H1 (cell line): Measurements from ENCODE around the gene CDKN2B-AS1. TPM values are rescaled to one million over a fixed set of nuclear protein-coding genes. Genes with fewer than 3 reads are reported as not detected.

Source experiments
- CTCF ChIA-PET: fragments of 300-600 bp; sonication (Branson Sonifier 250); formaldehyde crosslinking; loops from one replicate; lab custom pipeline; 2021; ENCODE audit not compliant: partially characterized antibody; lab: Charles Lee
- POLR2A ChIA-PET: fragments of 300-600 bp; sonication (Branson Sonifier 250); formaldehyde crosslinking; loops from one replicate; lab custom pipeline; 2021; ENCODE audit warnings: inconsistent platforms; ENCODE audit not compliant: partially characterized antibody; lab: Charles Lee
- DNase-seq, 2 experiments: peaks; one replicate each; pipeline versions ENCODE4 v3.0.0 to v3.0.0-alpha.2; 2010 to 2022; ENCODE audit warnings: low spot score in 2 of 2, low read depth in 1 of 2, mixed read lengths in 1 of 2
- FAIRE-seq: peaks from 2 replicates; lab custom pipeline; 2011; peaks lifted over from hg19 to GRCh38; lab: Jason Lieb, UNC
- H2AFZ ChIP-seq: 2 replicates; pipeline ENCODE4 v1.8.1; 2012; ENCODE audit warnings: low read length, inconsistent platforms
- H2AK5ac ChIP-seq: 2 replicates; pipeline ENCODE4 v1.6.1; 2013; ENCODE audit warnings: low read depth, low read length
- H2BK120ac ChIP-seq: replicated peaks from 2 replicates; pipeline ENCODE3; 2013; ENCODE audit warnings: low read depth, low read length, inconsistent platforms
- H2BK12ac ChIP-seq: 2 replicates; pipeline ENCODE4 v1.6.1; 2013; ENCODE audit warnings: low read depth, low read length
- H2BK15ac ChIP-seq: 2 replicates; pipeline ENCODE4 v1.6.1; 2013; ENCODE audit warnings: low read length
- H2BK20ac ChIP-seq: 2 replicates; pipeline ENCODE4 v1.6.1; 2013; ENCODE audit warnings: low read length
- H2BK5ac ChIP-seq: 2 replicates; pipeline ENCODE4 v1.6.1; 2013; ENCODE audit warnings: low read depth, low read length
- H3K14ac ChIP-seq: 2 replicates; pipeline ENCODE4 v1.6.1; 2013; ENCODE audit warnings: inconsistent platforms; ENCODE audit not compliant: insufficient read length
- H3K18ac ChIP-seq: 2 replicates; pipeline ENCODE4 v1.6.1; 2013; ENCODE audit warnings: low read length; ENCODE audit errors: extremely low read depth
- H3K23ac ChIP-seq: 2 replicates; pipeline ENCODE4 v1.6.1; 2013; ENCODE audit warnings: inconsistent platforms; ENCODE audit not compliant: insufficient read length
- H3K23me2 ChIP-seq: 2 replicates; pipeline ENCODE4 v1.6.1; 2013; ENCODE audit warnings: low read depth, low read length
- H3K27ac ChIP-seq: 2 replicates; pipeline ENCODE4 v1.6.1; 2011; ENCODE audit warnings: low read depth, low read length, inconsistent platforms
- H3K27me3 ChIP-seq, 4 experiments: replicated peaks in 1 of 4; 1 replicate in 1 of 4; 2 replicates in 3 of 4; pipeline versions ENCODE4 v1.6.1 to v1.8.1; 2011 to 2013; ENCODE audit warnings: low read length in 3 of 4, mild to moderate bottlenecking in 3 of 4, inconsistent platforms in 2 of 4, mixed read lengths in 2 of 4, moderate library complexity in 1 of 4; ENCODE audit not compliant: control insufficient read depth in 3 of 4, insufficient read depth in 3 of 4; ENCODE audit errors: extremely low read depth in 1 of 4
- H3K36me3 ChIP-seq, 4 experiments: 2 replicates each; pipeline versions ENCODE4 v1.6.1 to v1.8.1; 2011 to 2013; ENCODE audit warnings: mild to moderate bottlenecking in 4 of 4, low read length in 3 of 4, moderate library complexity in 2 of 4, control low read depth in 1 of 4, inconsistent platforms in 1 of 4; ENCODE audit not compliant: insufficient read depth in 4 of 4, control insufficient read depth in 2 of 4
- H3K4ac ChIP-seq: replicated peaks from 2 replicates; pipeline ENCODE3; 2013; ENCODE audit warnings: low read length, low read depth, mixed read lengths, inconsistent platforms; ENCODE audit not compliant: insufficient read length
- H3K4me1 ChIP-seq, 4 experiments: replicated peaks in 1 of 4; 1 replicate in 1 of 4; 2 replicates in 3 of 4; pipeline versions ENCODE4 v1.6.1 to v1.8.1; 2011 to 2013; ENCODE audit warnings: low read length in 3 of 4, inconsistent platforms in 2 of 4, mixed read lengths in 1 of 4; ENCODE audit not compliant: insufficient read depth in 4 of 4, control insufficient read depth in 3 of 4
- H3K4me2 ChIP-seq, 2 experiments: 2 replicates each; pipeline versions ENCODE4 v1.6.1 to v1.8.1; 2011 to 2013; ENCODE audit warnings: low read depth in 2 of 2, low read length in 2 of 2, control low read depth in 1 of 2, inconsistent platforms in 1 of 2, mild to moderate bottlenecking in 1 of 2; ENCODE audit not compliant: insufficient read depth in 1 of 2
- H3K4me3 ChIP-seq, 4 experiments: fragments of 200-600, 300-600 bp in 1 of 4; sonication (generic), shearing (Covaris generic), sonication (Bioruptor Twin) in 1 of 4; 2 replicates each; pipeline versions ENCODE4 v1.5.1 to v1.8.1; 2011 to 2016; ENCODE audit warnings: low read length in 4 of 4, low read depth in 3 of 4, control low read depth in 2 of 4, inconsistent platforms in 2 of 4, mild to moderate bottlenecking in 2 of 4, mixed read lengths in 1 of 4, moderate library complexity in 1 of 4; ENCODE audit not compliant: insufficient read depth in 2 of 4; ENCODE audit errors: extremely low read depth in 1 of 4
- H3K56ac ChIP-seq: replicated peaks from 2 replicates; pipeline ENCODE3; 2013; ENCODE audit warnings: low read depth, mild to moderate bottlenecking, mixed read lengths, low read length, inconsistent platforms; ENCODE audit not compliant: insufficient read length
- H3K79me1 ChIP-seq: 2 replicates; pipeline ENCODE4 v1.6.1; 2013; ENCODE audit warnings: low read depth, low read length, control low read depth
- H3K79me2 ChIP-seq, 2 experiments: 2 replicates each; pipeline versions ENCODE4 v1.6.1 to v1.8.1; 2012 to 2013; ENCODE audit warnings: low read length in 2 of 2, mild to moderate bottlenecking in 2 of 2, inconsistent platforms in 1 of 2; ENCODE audit not compliant: insufficient read depth in 2 of 2, control insufficient read depth in 1 of 2
- H3K9ac ChIP-seq, 4 experiments: replicated peaks in 1 of 4; 1 replicate in 1 of 4; 2 replicates in 3 of 4; pipeline versions ENCODE4 v1.6.1 to v1.8.1; 2011 to 2013; ENCODE audit warnings: low read depth in 3 of 4, low read length in 3 of 4, control low read depth in 2 of 4, mild to moderate bottlenecking in 2 of 4, moderate library complexity in 2 of 4, inconsistent platforms in 1 of 4; ENCODE audit errors: extremely low read depth in 1 of 4
- H3K9me3 ChIP-seq, 2 experiments: 2 replicates each; pipeline versions ENCODE4 v1.6.1 to v1.8.1; 2012 to 2013; ENCODE audit warnings: mild to moderate bottlenecking in 2 of 2, moderate library complexity in 2 of 2, control low read depth in 1 of 2, inconsistent platforms in 1 of 2, low read depth in 1 of 2, low read length in 1 of 2, mixed read lengths in 1 of 2; ENCODE audit not compliant: insufficient read depth in 2 of 2
- H4K20me1 ChIP-seq, 2 experiments: replicated peaks in 1 of 2; 2 replicates each; pipeline versions ENCODE3 to v1.8.1; 2011 to 2013; ENCODE audit warnings: inconsistent platforms in 2 of 2, low read length in 2 of 2, mild to moderate bottlenecking in 1 of 2; ENCODE audit not compliant: insufficient read depth in 2 of 2, control insufficient read depth in 1 of 2
- H4K5ac ChIP-seq: 2 replicates; pipeline ENCODE4 v1.6.1; 2013; ENCODE audit warnings: low read length, low read depth, mixed read lengths, inconsistent platforms; ENCODE audit not compliant: insufficient read length
- H4K8ac ChIP-seq: 2 replicates; pipeline ENCODE4 v1.8.0; 2013; ENCODE audit warnings: mild to moderate bottlenecking, moderate library complexity, low read length, inconsistent platforms; ENCODE audit not compliant: insufficient read depth; ENCODE audit errors: extremely low read depth
- H4K91ac ChIP-seq: replicated peaks from 2 replicates; pipeline ENCODE3; 2013; ENCODE audit warnings: low read length, mixed read lengths, inconsistent platforms; ENCODE audit not compliant: insufficient read length
- EGR1 ChIP-seq: IDR thresholded peaks from 2 replicates; pipeline ENCODE4 v1.6.1; 2011; ENCODE audit warnings: low read depth, low read length, borderline replicate concordance
- SAP30 ChIP-seq: fragments of 300-600 bp; sonication (generic); IDR thresholded peaks from 2 replicates; pipeline ENCODE4 v1.7.1; 2012; ENCODE audit warnings: low read length, moderate library complexity, mild to moderate bottlenecking, inconsistent platforms; ENCODE audit not compliant: insufficient read depth, insufficient replicate concordance
- SIN3A ChIP-seq, 2 experiments: IDR thresholded peaks in 1 of 2; conservative IDR thresholded peaks in 1 of 2; 2 replicates each; pipeline ENCODE4 v1.6.1; 2011 to 2012; ENCODE audit warnings: low read length in 2 of 2, improper control_type of control experiment in 1 of 2, low read depth in 1 of 2, mild to moderate bottlenecking in 1 of 2
- SUZ12 ChIP-seq: fragments of 200-600 bp; sonication (generic); IDR thresholded peaks from 2 replicates; pipeline ENCODE4 v1.6.1; 2012; ENCODE audit warnings: mild to moderate bottlenecking, inconsistent platforms, low read length, moderate library complexity, mixed read lengths
- WGBS, 2 experiments: shearing (Covaris generic) in 1 of 2; methylation state at CpG; one replicate each; pipeline versions ENCODE4 v1.1.6 to v1.1.7; 2013 to 2015; ENCODE audit warnings: low lambda C conversion rate in 2 of 2, mixed read lengths in 2 of 2, inconsistent platforms in 1 of 2, low coverage in 1 of 2, missing lambda C conversion rate in 1 of 2; ENCODE audit not compliant: insufficient replicate concordance in 2 of 2, insufficient coverage in 1 of 2, insufficient read length in 1 of 2; ENCODE audit errors: extremely low coverage in 1 of 2, missing lambda C conversion rate in 1 of 2; 5-methylcytosine and 5-hydroxymethylcytosine counted together
- polyA plus RNA-seq, 7 experiments: library from polyadenylated mRNA; depleted of rRNA in 3 of 7; stranded (reverse) in 5 of 7; unstranded in 2 of 7; fragments of >200 nt in 5 of 7; fragments of 200-250 nt in 2 of 7; gene quantifications; 1 replicate in 5 of 7; 2 replicates in 1 of 7; 4 replicates in 1 of 7; pipeline versions ENCODE4 v1.2.1 to v1.2.3, GENCODE V29; 2011 to 2013; ENCODE audit warnings: missing spikeins in 2 of 7, mixed read lengths in 2 of 7
- total RNA-seq: library from RNA; stranded (reverse); fragmentation: NEBNext Ultra II Directional; extraction: Animal tissue kit (Norgen Biotek cat#: 25700); gene quantifications from 2 replicates; pipeline ENCODE4 v1.2.1, GENCODE V29; 2021
- TF ChIP-seq, protein P1 (sequence below): IDR thresholded peaks from 2 replicates; pipeline ENCODE4 v1.6.1; 2012; ENCODE audit warnings: inconsistent platforms
- TF ChIP-seq, protein P2 (sequence below), 3 experiments: IDR thresholded peaks; 1 replicate in 2 of 3; 2 replicates in 1 of 3; pipeline versions ENCODE4 v1.5.1 to v1.6.1; 2011; ENCODE audit warnings: low read length in 3 of 3, mild to moderate bottlenecking in 3 of 3, inconsistent platforms in 2 of 3, low read depth in 1 of 3, moderate library complexity in 1 of 3; ENCODE audit not compliant: insufficient read depth in 1 of 3; ENCODE audit errors: control extremely low read depth in 1 of 3

Gene CDKN2B-AS1
- total and polyA plus RNA-seq, 2 of the 8 experiments (the other 6 are each of a cell fraction or from before 2014, with no cell fraction given) = not detected

- Histone ChIP-seq H3K18ac (no peak overlapping the region), H3K4me2 (no peak overlapping the region), H2BK15ac (no peak overlapping the region), H4K5ac (no peak overlapping the region), H3K79me1 (no peaks in the 10 kb centered on the region), H3K9me3 (no peaks in the 10 kb centered on the region), H3K27me3 (no peaks in the 10 kb centered on the region), H3K23ac (no peak overlapping the region), H3K27ac (no peak overlapping the region), H3K9ac (no peak overlapping the region), H2AK5ac (no peak overlapping the region), H3K14ac (no peak overlapping the region), H3K56ac (no peak overlapping the region), H2BK12ac (no peak overlapping the region), H2AFZ (no peak overlapping the region), H3K79me2 (no peaks in the 10 kb centered on the region), H3K23me2 (no peaks in the 10 kb centered on the region), H3K4me3 (no peak overlapping the region), H2BK20ac (no peak overlapping the region), H2BK120ac (no peak overlapping the region), H4K91ac (no peak overlapping the region), H4K20me1 (no peaks in the 10 kb centered on the region), H3K4ac (no peak overlapping the region), H3K36me3 (no peaks in the 10 kb centered on the region), H3K4me1 (peaks cover 0 to 6% (median 0%) of the 10 kb centered on the region in 4 experiments; a peak in 2 of 7 replicates), H2BK5ac (no peak overlapping the region), H4K8ac (no peak overlapping the region)
- ChIA-PET POLR2A (no interaction called here), CTCF (interaction anchor here (0.7 to 1.1 kb wide), 2 partner anchors 21 to 57 kb away, joined by 3 to 6 read pairs; no protein-coding TSS in a partner anchor)
- FAIRE-seq (no peak), DNase-seq (no peak)
- WGBS, 2 experiments = 94% methylated on average over 1 of the region's 1 CpG; no CpG with 5 or more reads in 1 of the 2 experiments
- TF ChIP-seq EGR1 (no peak), SIN3A (conservative IDR thresholded peaks at IDR 0.05 in 1 of 2, IDR thresholded peaks at IDR 0.05 in 1 of 2; ENCODE audit: low read depth in 1 of 2, low read length in 2 of 2) (no peak), SUZ12 (no peak), SAP30 (no peak)
- TF ChIP-seq, protein P1, sequence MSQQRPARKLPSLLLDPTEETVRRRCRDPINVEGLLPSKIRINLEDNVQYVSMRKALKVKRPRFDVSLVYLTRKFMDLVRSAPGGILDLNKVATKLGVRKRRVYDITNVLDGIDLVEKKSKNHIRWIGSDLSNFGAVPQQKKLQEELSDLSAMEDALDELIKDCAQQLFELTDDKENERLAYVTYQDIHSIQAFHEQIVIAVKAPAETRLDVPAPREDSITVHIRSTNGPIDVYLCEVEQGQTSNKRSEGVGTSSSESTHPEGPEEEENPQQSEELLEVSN = no peak
- TF ChIP-seq, protein P2, sequence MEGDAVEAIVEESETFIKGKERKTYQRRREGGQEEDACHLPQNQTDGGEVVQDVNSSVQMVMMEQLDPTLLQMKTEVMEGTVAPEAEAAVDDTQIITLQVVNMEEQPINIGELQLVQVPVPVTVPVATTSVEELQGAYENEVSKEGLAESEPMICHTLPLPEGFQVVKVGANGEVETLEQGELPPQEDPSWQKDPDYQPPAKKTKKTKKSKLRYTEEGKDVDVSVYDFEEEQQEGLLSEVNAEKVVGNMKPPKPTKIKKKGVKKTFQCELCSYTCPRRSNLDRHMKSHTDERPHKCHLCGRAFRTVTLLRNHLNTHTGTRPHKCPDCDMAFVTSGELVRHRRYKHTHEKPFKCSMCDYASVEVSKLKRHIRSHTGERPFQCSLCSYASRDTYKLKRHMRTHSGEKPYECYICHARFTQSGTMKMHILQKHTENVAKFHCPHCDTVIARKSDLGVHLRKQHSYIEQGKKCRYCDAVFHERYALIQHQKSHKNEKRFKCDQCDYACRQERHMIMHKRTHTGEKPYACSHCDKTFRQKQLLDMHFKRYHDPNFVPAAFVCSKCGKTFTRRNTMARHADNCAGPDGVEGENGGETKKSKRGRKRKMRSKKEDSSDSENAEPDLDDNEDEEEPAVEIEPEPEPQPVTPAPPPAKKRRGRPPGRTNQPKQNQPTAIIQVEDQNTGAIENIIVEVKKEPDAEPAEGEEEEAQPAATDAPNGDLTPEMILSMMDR (IDR thresholded peaks at IDR 0.05; ENCODE audit: control extremely low read depth in 1 of 3, insufficient read depth in 1 of 3, low read depth in 1 of 3, low read length in 3 of 3) = no peak
These were observed 94.1 kb downstream of the CDKN2B-AS1 start for GRCh38 chr9:22088717-22089061.
